SU-DHL-6 (cell line): ENCODE data around the gene OCLN.

Source experiments
- H2AFZ ChIP-seq: fragments of 200-600 bp; sonication (generic); 2 replicates; pipeline ENCODE4 v1.6.1; 2014; ENCODE audit warnings: low read depth, mild to moderate bottlenecking, moderate library complexity, mixed read lengths, antibody characterized with exemption, low read length; ENCODE audit not compliant: severe bottlenecking
- H3F3A ChIP-seq: fragments of 200-600 bp; shearing (Covaris generic); 2 replicates; pipeline ENCODE4 v1.6.0; 2016; ENCODE audit warnings: antibody characterized with exemption, mild to moderate bottlenecking; ENCODE audit not compliant: insufficient read depth
- H3K27ac ChIP-seq: fragments of 200-600 bp; sonication (generic); 2 replicates; pipeline ENCODE4 v1.5.1; 2016; ENCODE audit warnings: low read depth, mild to moderate bottlenecking, low read length, moderate library complexity, mixed read lengths
- H3K27me3 ChIP-seq: fragments of 200-600 bp; sonication (generic), shearing (Covaris generic); 2 replicates; pipeline ENCODE4 v1.6.0; 2014; ENCODE audit warnings: mild to moderate bottlenecking, low read length
- H3K36me3 ChIP-seq: fragments of 200-600 bp; sonication (generic); 2 replicates; pipeline ENCODE4 v1.6.1; 2014; ENCODE audit warnings: mild to moderate bottlenecking, low read length, mixed read lengths
- H3K4me2 ChIP-seq: fragments of 300-600, 200-600 bp; shearing (Covaris generic), sonication (generic); 2 replicates; pipeline ENCODE4 v1.6.0; 2014; ENCODE audit warnings: low read length, low read depth, mild to moderate bottlenecking; ENCODE audit not compliant: poor library complexity, severe bottlenecking
- H3K4me3 ChIP-seq: fragments of 200-600 bp; sonication (generic); 2 replicates; pipeline ENCODE4 v1.5.1; 2014; ENCODE audit warnings: antibody characterized with exemption, low read length, mild to moderate bottlenecking, mixed read lengths; ENCODE audit not compliant: insufficient read depth, poor library complexity, severe bottlenecking
- H3K79me2 ChIP-seq: fragments of 200-600 bp; sonication (generic); 2 replicates; pipeline ENCODE4 v1.6.1; 2014; ENCODE audit warnings: mild to moderate bottlenecking, low read length, moderate library complexity; ENCODE audit not compliant: insufficient read depth
- H3K9ac ChIP-seq: fragments of 200-600 bp; sonication (generic); 2 replicates; pipeline ENCODE4 v1.7.0; 2014; ENCODE audit warnings: mild to moderate bottlenecking, low read length
- H3K9me2 ChIP-seq: fragments of 200-600 bp; sonication (generic); replicated peaks from 2 replicates; pipeline ENCODE4 v1.6.1; 2014; ENCODE audit warnings: low read length; ENCODE audit not compliant: insufficient read depth
- H3K9me3 ChIP-seq: fragments of 200-600 bp; sonication (generic); 2 replicates; pipeline ENCODE4 v1.6.1; 2014; ENCODE audit warnings: low read length, mixed read lengths; ENCODE audit not compliant: insufficient read depth
- H4K20me1 ChIP-seq: fragments of 200-600 bp; sonication (generic); 2 replicates; pipeline ENCODE4 v1.6.1; 2014; ENCODE audit warnings: low read depth, mild to moderate bottlenecking, antibody characterized with exemption, low read length, moderate library complexity, mixed read lengths
- EZH2phosphoT487 ChIP-seq: fragments of 200-600 bp; sonication (generic), shearing (Covaris generic); conservative IDR thresholded peaks from 2 replicates; pipeline ENCODE4 v1.6.1; 2018; ENCODE audit warnings: mild to moderate bottlenecking, antibody characterized with exemption, low read length, moderate library complexity, mixed read lengths
- TF ChIP-seq, protein P1 (sequence below): fragments of 200-600 bp; sonication (generic); IDR thresholded peaks from one replicate; pipeline ENCODE4 v1.5.1; 2017; ENCODE audit warnings: antibody characterized with exemption, mild to moderate bottlenecking, low read length, moderate library complexity; ENCODE audit not compliant: insufficient read depth, poor library complexity, severe bottlenecking

The OCLN gene

DNA sequence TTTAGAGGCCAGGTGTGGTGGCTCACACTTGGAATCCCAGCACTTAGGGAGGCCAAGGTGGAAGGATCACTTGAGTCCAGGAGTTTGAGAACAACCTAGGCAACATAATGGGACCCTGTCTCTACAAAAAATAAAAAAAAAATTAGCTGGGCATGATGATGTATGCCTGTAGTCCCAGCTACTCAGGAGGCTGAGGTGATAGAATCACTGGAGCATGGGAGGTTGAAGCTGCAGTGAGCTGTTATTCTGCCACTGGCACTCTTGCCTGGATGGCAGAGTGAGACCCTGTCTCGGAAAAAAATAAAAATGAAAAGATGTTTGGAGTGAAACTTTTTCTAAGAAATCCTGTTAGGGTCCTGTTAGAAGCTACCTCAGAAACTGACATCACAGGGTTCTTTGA is 24.2 kb downstream of the OCLN start:
- Histone ChIP-seq H3K27me3 (no peaks in the 10 kb centered on the region), H3K4me2 (no peak overlapping the region), H3K36me3 (no peaks in the 10 kb centered on the region), H3K9me3 (no peaks in the 10 kb centered on the region), H3K9me2 (no peaks in the 10 kb centered on the region), H3F3A (no peaks in the 10 kb centered on the region), H2AFZ (no peak overlapping the region), H3K27ac (no peak overlapping the region), H3K4me3 (no peak overlapping the region), H3K9ac (no peak overlapping the region), H4K20me1 (no peaks in the 10 kb centered on the region), H3K79me2 (no peaks in the 10 kb centered on the region)
- TF ChIP-seq, protein P1, sequence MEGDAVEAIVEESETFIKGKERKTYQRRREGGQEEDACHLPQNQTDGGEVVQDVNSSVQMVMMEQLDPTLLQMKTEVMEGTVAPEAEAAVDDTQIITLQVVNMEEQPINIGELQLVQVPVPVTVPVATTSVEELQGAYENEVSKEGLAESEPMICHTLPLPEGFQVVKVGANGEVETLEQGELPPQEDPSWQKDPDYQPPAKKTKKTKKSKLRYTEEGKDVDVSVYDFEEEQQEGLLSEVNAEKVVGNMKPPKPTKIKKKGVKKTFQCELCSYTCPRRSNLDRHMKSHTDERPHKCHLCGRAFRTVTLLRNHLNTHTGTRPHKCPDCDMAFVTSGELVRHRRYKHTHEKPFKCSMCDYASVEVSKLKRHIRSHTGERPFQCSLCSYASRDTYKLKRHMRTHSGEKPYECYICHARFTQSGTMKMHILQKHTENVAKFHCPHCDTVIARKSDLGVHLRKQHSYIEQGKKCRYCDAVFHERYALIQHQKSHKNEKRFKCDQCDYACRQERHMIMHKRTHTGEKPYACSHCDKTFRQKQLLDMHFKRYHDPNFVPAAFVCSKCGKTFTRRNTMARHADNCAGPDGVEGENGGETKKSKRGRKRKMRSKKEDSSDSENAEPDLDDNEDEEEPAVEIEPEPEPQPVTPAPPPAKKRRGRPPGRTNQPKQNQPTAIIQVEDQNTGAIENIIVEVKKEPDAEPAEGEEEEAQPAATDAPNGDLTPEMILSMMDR: no peak
- no peak for TF ChIP-seq EZH2phosphoT487

DNA sequence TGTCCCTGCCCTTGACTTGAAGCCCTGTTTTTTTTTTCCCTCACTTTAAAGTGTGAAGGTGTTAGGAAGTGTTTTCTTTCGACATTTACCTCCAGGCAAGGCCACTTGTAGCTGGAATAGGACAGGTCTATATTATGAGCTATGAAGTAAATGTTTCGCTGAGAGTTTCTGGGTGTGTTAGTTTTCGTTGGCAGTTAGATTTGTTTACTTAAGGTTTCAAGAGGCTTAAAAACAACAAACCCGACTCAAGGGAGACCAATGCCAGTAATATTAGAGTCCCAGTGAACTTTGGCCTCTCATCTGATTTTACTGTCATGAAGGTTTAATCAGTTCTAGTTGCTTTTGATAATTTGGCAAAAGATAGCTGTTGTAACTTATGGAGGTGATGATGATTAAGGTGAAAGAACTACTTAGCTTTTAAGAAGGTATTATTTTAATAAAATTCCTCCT is 25.2 kb downstream of the OCLN start:
- no peaks in the 10 kb centered on the region for H3K27me3 ChIP-seq
- H3K4me2 ChIP-seq: no peak overlapping the region
- H3K9me3 ChIP-seq: no peaks in the 10 kb centered on the region
- no peak overlapping the region for H3K27ac ChIP-seq
- no peak overlapping the region for H2AFZ ChIP-seq
- no peaks in the 10 kb centered on the region for H4K20me1 ChIP-seq
- no peak overlapping the region for H3K4me3 ChIP-seq
- no peaks in the 10 kb centered on the region for H3K9me2 ChIP-seq
- TF ChIP-seq, protein P1: no peak
- TF ChIP-seq EZH2phosphoT487: no peak
- H3F3A ChIP-seq: no peaks in the 10 kb centered on the region
- no peaks in the 10 kb centered on the region for H3K36me3 ChIP-seq
- no peaks in the 10 kb centered on the region for H3K79me2 ChIP-seq
- no peak overlapping the region for H3K9ac ChIP-seq

DNA sequence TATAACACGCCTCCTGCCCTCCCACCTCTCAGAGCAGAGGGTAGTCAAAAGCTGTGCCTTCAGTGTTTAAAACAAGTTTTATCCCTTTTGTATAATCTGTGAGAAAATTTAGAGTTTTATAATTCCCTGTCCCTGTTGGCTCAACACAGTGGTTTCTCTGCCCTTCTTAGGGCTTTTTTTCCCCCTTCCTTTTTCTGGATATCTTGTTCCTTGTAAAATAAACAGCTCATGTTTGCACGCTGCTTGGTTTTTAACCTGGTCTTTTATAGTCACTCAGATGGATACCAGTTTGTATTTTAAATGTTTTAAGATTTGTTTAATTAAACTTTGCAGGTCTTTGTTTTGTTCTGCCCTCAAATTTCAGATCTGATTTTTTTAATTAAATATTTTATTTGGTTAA is 26.7 kb downstream of the OCLN start:
- Histone ChIP-seq H3K27me3 (no peaks in the 10 kb centered on the region), H3K9me2 (no peaks in the 10 kb centered on the region), H3K9ac (no peak overlapping the region), H4K20me1 (no peaks in the 10 kb centered on the region), H3K9me3 (no peaks in the 10 kb centered on the region), H3K27ac (no peak overlapping the region), H3K36me3 (no peaks in the 10 kb centered on the region), H3K4me3 (no peak overlapping the region), H2AFZ (no peak overlapping the region), H3F3A (no peaks in the 10 kb centered on the region), H3K79me2 (no peaks in the 10 kb centered on the region), H3K4me2 (no peak overlapping the region)
- TF ChIP-seq EZH2phosphoT487: no peak
- TF ChIP-seq, protein P1: no peak

DNA sequence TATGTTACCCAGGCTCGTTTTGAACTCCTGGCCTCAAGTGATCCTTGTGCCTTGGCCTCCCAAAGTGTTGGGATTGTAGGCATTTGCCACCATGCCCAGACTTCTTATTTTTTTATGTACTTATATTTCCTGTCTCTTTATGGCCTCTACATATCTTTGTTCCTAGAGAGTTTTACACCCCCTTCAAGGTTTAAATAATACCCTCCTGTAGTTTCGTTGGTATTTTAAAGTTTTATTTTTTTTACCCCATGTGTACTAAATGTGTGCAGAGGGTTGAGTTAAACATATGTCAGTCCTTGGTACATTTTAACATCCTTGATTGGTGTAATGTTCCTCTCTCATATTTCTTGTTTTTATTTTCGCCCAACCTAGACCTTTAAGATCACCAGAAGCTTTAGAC is 29.4 kb downstream of the OCLN start:
- Histone ChIP-seq H3K36me3 (no peaks in the 10 kb centered on the region), H3K9me3 (no peaks in the 10 kb centered on the region), H3K27me3 (no peaks in the 10 kb centered on the region), H2AFZ (no peak overlapping the region), H3K9me2 (no peaks in the 10 kb centered on the region), H3K9ac (no peak overlapping the region), H4K20me1 (no peaks in the 10 kb centered on the region), H3F3A (no peaks in the 10 kb centered on the region), H3K4me2 (no peak overlapping the region), H3K79me2 (no peaks in the 10 kb centered on the region), H3K27ac (no peak overlapping the region), H3K4me3 (no peak overlapping the region)
- no peak for TF ChIP-seq EZH2phosphoT487
- TF ChIP-seq, protein P1: no peak
